HCT116 (cell line): ENCODE data around the gene CHAD. TPM values are rescaled to one million over a fixed set of nuclear protein-coding genes. Genes with fewer than 3 reads are reported as not detected.

Experiments
- CBX3 ChIP-seq: IDR thresholded peaks from 2 replicates; pipeline ENCODE4 v1.6.1; 2012; ENCODE audit warnings: low read depth
- EZH2 ChIP-seq: fragments of 200-600 bp; sonication (generic); IDR thresholded peaks from 2 replicates; pipeline ENCODE4 v1.6.1; 2017; ENCODE audit warnings: antibody characterized with exemption, mixed run types
- POLR2A ChIP-seq: IDR thresholded peaks from 2 replicates; pipeline ENCODE4 v1.7.0; 2011; ENCODE audit warnings: borderline replicate concordance; ENCODE audit not compliant: insufficient read depth, insufficient read length; ENCODE audit errors: extremely low read depth
- ZFX ChIP-seq: fragments of 450-650 bp; IDR thresholded peaks from 2 replicates; pipeline ENCODE4 v1.6.1; 2017
- total RNA-seq: library from RNA; stranded (reverse); gene quantifications from one replicate; pipeline ENCODE4 v1.2.1, GENCODE V29; 2021; ENCODE audit not compliant: unreplicated experiment
- TF ChIP-seq, protein P1 (sequence below): IDR thresholded peaks from 2 replicates; pipeline ENCODE4 v1.6.1; 2012; ENCODE audit warnings: low read depth
- TF ChIP-seq, protein P2 (sequence below): IDR thresholded peaks from 2 replicates; pipeline ENCODE4 v1.6.1; 2012

The CHAD gene
- total RNA-seq, 1 experiment from 2014 or later, result not detected

DNA sequence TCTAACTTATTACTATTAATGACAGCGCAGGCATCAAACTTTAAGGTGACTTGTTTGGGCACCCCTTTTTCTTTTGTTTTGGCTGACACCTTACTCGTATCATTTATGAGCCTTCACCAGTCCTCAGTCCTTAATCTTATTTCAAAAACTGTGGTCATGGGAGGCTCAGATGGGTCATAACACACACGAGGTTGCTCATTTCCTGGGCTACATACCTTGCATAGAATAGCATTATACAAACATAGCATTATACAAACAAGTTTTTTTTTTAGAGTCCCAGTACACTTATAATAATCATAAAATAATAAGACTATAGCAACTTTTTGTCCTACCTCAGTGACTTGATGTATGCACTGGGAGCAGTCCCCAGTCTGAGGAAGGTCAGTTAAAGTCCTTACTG lies 53.9 kb downstream of the CHAD start (continued):
- TF ChIP-seq, protein P1, sequence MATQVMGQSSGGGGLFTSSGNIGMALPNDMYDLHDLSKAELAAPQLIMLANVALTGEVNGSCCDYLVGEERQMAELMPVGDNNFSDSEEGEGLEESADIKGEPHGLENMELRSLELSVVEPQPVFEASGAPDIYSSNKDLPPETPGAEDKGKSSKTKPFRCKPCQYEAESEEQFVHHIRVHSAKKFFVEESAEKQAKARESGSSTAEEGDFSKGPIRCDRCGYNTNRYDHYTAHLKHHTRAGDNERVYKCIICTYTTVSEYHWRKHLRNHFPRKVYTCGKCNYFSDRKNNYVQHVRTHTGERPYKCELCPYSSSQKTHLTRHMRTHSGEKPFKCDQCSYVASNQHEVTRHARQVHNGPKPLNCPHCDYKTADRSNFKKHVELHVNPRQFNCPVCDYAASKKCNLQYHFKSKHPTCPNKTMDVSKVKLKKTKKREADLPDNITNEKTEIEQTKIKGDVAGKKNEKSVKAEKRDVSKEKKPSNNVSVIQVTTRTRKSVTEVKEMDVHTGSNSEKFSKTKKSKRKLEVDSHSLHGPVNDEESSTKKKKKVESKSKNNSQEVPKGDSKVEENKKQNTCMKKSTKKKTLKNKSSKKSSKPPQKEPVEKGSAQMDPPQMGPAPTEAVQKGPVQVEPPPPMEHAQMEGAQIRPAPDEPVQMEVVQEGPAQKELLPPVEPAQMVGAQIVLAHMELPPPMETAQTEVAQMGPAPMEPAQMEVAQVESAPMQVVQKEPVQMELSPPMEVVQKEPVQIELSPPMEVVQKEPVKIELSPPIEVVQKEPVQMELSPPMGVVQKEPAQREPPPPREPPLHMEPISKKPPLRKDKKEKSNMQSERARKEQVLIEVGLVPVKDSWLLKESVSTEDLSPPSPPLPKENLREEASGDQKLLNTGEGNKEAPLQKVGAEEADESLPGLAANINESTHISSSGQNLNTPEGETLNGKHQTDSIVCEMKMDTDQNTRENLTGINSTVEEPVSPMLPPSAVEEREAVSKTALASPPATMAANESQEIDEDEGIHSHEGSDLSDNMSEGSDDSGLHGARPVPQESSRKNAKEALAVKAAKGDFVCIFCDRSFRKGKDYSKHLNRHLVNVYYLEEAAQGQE, result no peak
- TF ChIP-seq, protein P2, sequence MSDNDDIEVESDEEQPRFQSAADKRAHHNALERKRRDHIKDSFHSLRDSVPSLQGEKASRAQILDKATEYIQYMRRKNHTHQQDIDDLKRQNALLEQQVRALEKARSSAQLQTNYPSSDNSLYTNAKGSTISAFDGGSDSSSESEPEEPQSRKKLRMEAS, result no peak
- TF ChIP-seq CBX3, result no peak
- TF ChIP-seq ZFX, result no peak
- TF ChIP-seq EZH2, result no peak
- no peak for TF ChIP-seq POLR2A

Other genes starting within 250 kb of the CHAD start
- gene TMEM92, start 194.4 kb downstream of the CHAD start, total RNA-seq, result 6.6 TPM
- gene XYLT2, start 122.8 kb downstream of the CHAD start, total RNA-seq, result 37.5 TPM
- gene MRPL27, start 95.7 kb downstream of the CHAD start, total RNA-seq, result 106 TPM
- gene EME1, start 95.7 kb downstream of the CHAD start, total RNA-seq, result 31.8 TPM
- gene LRRC59, start 71.4 kb downstream of the CHAD start, total RNA-seq, result 221 TPM
- 52.4 TPM for gene ACSF2, start 42.7 kb downstream of the CHAD start, total RNA-seq
- 82.7 TPM for gene RSAD1, start 10.0 kb upstream of the CHAD start, total RNA-seq
- gene MYCBPAP, start 39.6 kb upstream of the CHAD start, total RNA-seq, result not detected
- gene EPN3, start 63.9 kb upstream of the CHAD start, total RNA-seq, result 17.8 TPM
- 57.5 TPM for gene SPATA20, start 78.3 kb upstream of the CHAD start, total RNA-seq
- 3.4 TPM for gene CACNA1G, start 91.8 kb upstream of the CHAD start, total RNA-seq
- gene ABCC3, start 166.0 kb upstream of the CHAD start, total RNA-seq, result 66.2 TPM
- 72.0 TPM for gene ANKRD40, start 239.0 kb upstream of the CHAD start, total RNA-seq